Measurements from ENCODE around the gene EPB41. TPM values are rescaled to one million over a fixed set of nuclear protein-coding genes. Genes with fewer than 3 reads are reported as not detected.
"Not testable (repeated sequence)": the region's sequence is repeated elsewhere in the genome, so short reads cannot be mapped to it uniquely, and the experiment has no call there.

Gene EPB41
- total RNA-seq, 1 donor from 2014 or later, result 74.9 TPM

- Mint-ChIP-seq H3K27me3 (ENCODE audit: insufficient read depth) (peaks cover 17% of the 10 kb centered on the region), H3K27ac (no peak overlapping the region), H3K9me3 (no peaks in the 10 kb centered on the region), H3K4me3 (no peak overlapping the region), H3K4me1 (ENCODE audit: low read depth) (no peaks in the 10 kb centered on the region), H3K36me3 (ENCODE audit: low read depth) (no peaks in the 10 kb centered on the region)
- DNase-seq (ENCODE audit: low spot score), result no peak
- intact Hi-C loops (cut with micrococcal nuclease), result no loop called here
Observed at GRCh38 chr1:29129916-29130315, 215.5 kb downstream of the EPB41 start.

GRCh38 chr1:29131056-29131455 is 216.7 kb downstream of the EPB41 start:
- H3K4me3 Mint-ChIP-seq; H3K4me1 Mint-ChIP-seq (ENCODE audit: low read depth); intact Hi-C loops (cut with micrococcal nuclease); H3K27me3 Mint-ChIP-seq (ENCODE audit: insufficient read depth); H3K36me3 Mint-ChIP-seq (ENCODE audit: low read depth); H3K27ac Mint-ChIP-seq; H3K9me3 Mint-ChIP-seq; DNase-seq (ENCODE audit: low spot score): not testable (repeated sequence)

GRCh38 chr1:29133861-29134694 is 219.7 kb downstream of the EPB41 start:
- peaks cover 6% of the 10 kb centered on the region for H3K27me3 Mint-ChIP-seq (ENCODE audit: insufficient read depth)
- no peaks in the 10 kb centered on the region for H3K4me1 Mint-ChIP-seq (ENCODE audit: low read depth)
- no peaks in the 10 kb centered on the region for H3K36me3 Mint-ChIP-seq (ENCODE audit: low read depth)
- no peak overlapping the region for H3K4me3 Mint-ChIP-seq
- no peak for DNase-seq (ENCODE audit: low spot score)
- H3K27ac Mint-ChIP-seq, result no peak overlapping the region
- no peaks in the 10 kb centered on the region for H3K9me3 Mint-ChIP-seq
- intact Hi-C loops (cut with micrococcal nuclease), result no loop called here

- peaks cover 6% of the 10 kb centered on the region for H3K27me3 Mint-ChIP-seq (ENCODE audit: insufficient read depth)
Observed at GRCh38 chr1:29134695-29135028, 220.3 kb downstream of the EPB41 start.

GRCh38 chr1:29136391-29136915 is 222.1 kb downstream of the EPB41 start:
- Mint-ChIP-seq H3K36me3 (ENCODE audit: low read depth) (no peaks in the 10 kb centered on the region), H3K27ac (no peak overlapping the region), H3K4me3 (no peak overlapping the region), H3K9me3 (no peaks in the 10 kb centered on the region), H3K27me3 (ENCODE audit: insufficient read depth) (peaks cover 6% of the 10 kb centered on the region), H3K4me1 (ENCODE audit: low read depth) (no peaks in the 10 kb centered on the region)
- intact Hi-C loops (cut with micrococcal nuclease), result no loop called here
- DNase-seq (ENCODE audit: low spot score), result no peak

More at GRCh38 chr1:29134695-29135028, 220.3 kb downstream of the EPB41 start:
- no peak for DNase-seq (ENCODE audit: low spot score)
- Mint-ChIP-seq H3K4me3 (no peak overlapping the region), H3K4me1 (ENCODE audit: low read depth) (no peaks in the 10 kb centered on the region), H3K9me3 (no peaks in the 10 kb centered on the region), H3K27ac (no peak overlapping the region), H3K36me3 (ENCODE audit: low read depth) (no peaks in the 10 kb centered on the region)
- intact Hi-C loops (cut with micrococcal nuclease), result no loop called here

GRCh38 chr1:29142714-29143113 is 228.3 kb downstream of the EPB41 start:
- H3K27ac Mint-ChIP-seq, result no peak overlapping the region
- intact Hi-C loops (cut with micrococcal nuclease), result no loop called here

GRCh38 chr1:29144178-29144577 is 229.8 kb downstream of the EPB41 start:
- DNase-seq (ENCODE audit: low spot score), result no peak
- Mint-ChIP-seq H3K27ac (no peak overlapping the region), H3K4me1 (ENCODE audit: low read depth) (no peaks in the 10 kb centered on the region), H3K4me3 (no peak overlapping the region), H3K27me3 (ENCODE audit: insufficient read depth) (no peaks in the 10 kb centered on the region), H3K9me3 (no peaks in the 10 kb centered on the region), H3K36me3 (ENCODE audit: low read depth) (peaks cover 52% of the 10 kb centered on the region)
- intact Hi-C loops (cut with micrococcal nuclease), result no loop called here

More at GRCh38 chr1:29142714-29143113, 228.3 kb downstream of the EPB41 start:
- DNase-seq (ENCODE audit: low spot score), result no peak
- Mint-ChIP-seq H3K9me3 (no peaks in the 10 kb centered on the region), H3K4me1 (ENCODE audit: low read depth) (no peaks in the 10 kb centered on the region), H3K36me3 (ENCODE audit: low read depth) (peaks cover 37% of the 10 kb centered on the region), H3K4me3 (no peak overlapping the region), H3K27me3 (ENCODE audit: insufficient read depth) (peaks cover 2% of the 10 kb centered on the region)

GRCh38 chr1:29145739-29146437 is 231.5 kb downstream of the EPB41 start:
- Mint-ChIP-seq H3K9me3 (no peaks in the 10 kb centered on the region), H3K27me3 (ENCODE audit: insufficient read depth) (no peaks in the 10 kb centered on the region), H3K36me3 (ENCODE audit: low read depth) (peaks cover 63% of the 10 kb centered on the region), H3K4me1 (ENCODE audit: low read depth) (no peaks in the 10 kb centered on the region), H3K27ac (peak overlapping the region; percentile 26), H3K4me3 (no peak overlapping the region)
- intact Hi-C loops (cut with micrococcal nuclease), result no loop called here
- DNase-seq (ENCODE audit: low spot score), result no peak

GRCh38 chr1:29148656-29149491 is 234.5 kb downstream of the EPB41 start:
- intact Hi-C loops (cut with micrococcal nuclease), result no loop called here
- no peaks in the 10 kb centered on the region for H3K4me1 Mint-ChIP-seq (ENCODE audit: low read depth)
- H3K27ac Mint-ChIP-seq, result no peak overlapping the region
- H3K36me3 Mint-ChIP-seq (ENCODE audit: low read depth), result peaks cover 71% of the 10 kb centered on the region
- no peak for DNase-seq (ENCODE audit: low spot score)
- H3K9me3 Mint-ChIP-seq, result no peaks in the 10 kb centered on the region
- no peaks in the 10 kb centered on the region for H3K27me3 Mint-ChIP-seq (ENCODE audit: insufficient read depth)
- no peak overlapping the region for H3K4me3 Mint-ChIP-seq

- H3K27ac Mint-ChIP-seq; DNase-seq (ENCODE audit: low spot score); H3K4me1 Mint-ChIP-seq (ENCODE audit: low read depth); H3K4me3 Mint-ChIP-seq; intact Hi-C loops (cut with micrococcal nuclease); H3K9me3 Mint-ChIP-seq; H3K27me3 Mint-ChIP-seq (ENCODE audit: insufficient read depth): not testable (repeated sequence)
- H3K36me3 Mint-ChIP-seq (ENCODE audit: low read depth), result peaks cover 70% of the 10 kb centered on the region
Observed at GRCh38 chr1:29150346-29150745, 236.0 kb downstream of the EPB41 start.

GRCh38 chr1:29152046-29152805 is 237.9 kb downstream of the EPB41 start:
- intact Hi-C loops (cut with micrococcal nuclease), result no loop called here
- no peak for DNase-seq (ENCODE audit: low spot score)
- no peak overlapping the region for H3K4me3 Mint-ChIP-seq

GRCh38 chr1:29156543-29157268 is 242.3 kb downstream of the EPB41 start:
- intact Hi-C loops (cut with micrococcal nuclease), result no loop called here
- no peak overlapping the region for H3K27ac Mint-ChIP-seq
- no peak overlapping the region for H3K4me3 Mint-ChIP-seq
- no peaks in the 10 kb centered on the region for H3K9me3 Mint-ChIP-seq
- peaks cover 54% of the 10 kb centered on the region for H3K36me3 Mint-ChIP-seq (ENCODE audit: low read depth)
- peaks cover 10% of the 10 kb centered on the region for H3K4me1 Mint-ChIP-seq (ENCODE audit: low read depth)
- no peaks in the 10 kb centered on the region for H3K27me3 Mint-ChIP-seq (ENCODE audit: insufficient read depth)
- no peak for DNase-seq (ENCODE audit: low spot score)

More at GRCh38 chr1:29152046-29152805, 237.9 kb downstream of the EPB41 start:
- Mint-ChIP-seq H3K27ac (peak overlapping the region; percentile 15), H3K36me3 (ENCODE audit: low read depth) (peaks cover 67% of the 10 kb centered on the region), H3K27me3 (ENCODE audit: insufficient read depth) (no peaks in the 10 kb centered on the region), H3K9me3 (no peaks in the 10 kb centered on the region), H3K4me1 (ENCODE audit: low read depth) (no peaks in the 10 kb centered on the region)
